PFSK-1 (cell line): ENCODE results near the gene MUC5AC.

ENCODE experiments used
- POLR2AphosphoS5 ChIP-seq: IDR thresholded peaks from 2 replicates; pipeline ENCODE4 v1.6.1; 2012; ENCODE audit warnings: low read depth, mild to moderate bottlenecking, control low read depth, low read length, moderate library complexity
- SIN3A ChIP-seq: IDR thresholded peaks from 2 replicates; pipeline ENCODE4 v1.6.1; 2012; ENCODE audit warnings: mild to moderate bottlenecking, low read length, moderate library complexity, borderline replicate concordance; ENCODE audit not compliant: insufficient read depth
- TAF1 ChIP-seq: IDR thresholded peaks from 2 replicates; pipeline ENCODE4 v1.6.1; 2012; ENCODE audit warnings: low read length, control low read depth, borderline replicate concordance; ENCODE audit not compliant: insufficient read depth
- TF ChIP-seq, protein P1 (sequence below), 2 experiments: IDR thresholded peaks; 2 replicates each; pipeline versions ENCODE4 v1.6.1 to v1.8.0; 2011 to 2012; ENCODE audit warnings: low read depth in 2 of 2, low read length in 2 of 2, control low read depth in 1 of 2, inconsistent platforms in 1 of 2, mild to moderate bottlenecking in 1 of 2, moderate library complexity in 1 of 2; ENCODE audit not compliant: insufficient read depth in 1 of 2

DNA sequence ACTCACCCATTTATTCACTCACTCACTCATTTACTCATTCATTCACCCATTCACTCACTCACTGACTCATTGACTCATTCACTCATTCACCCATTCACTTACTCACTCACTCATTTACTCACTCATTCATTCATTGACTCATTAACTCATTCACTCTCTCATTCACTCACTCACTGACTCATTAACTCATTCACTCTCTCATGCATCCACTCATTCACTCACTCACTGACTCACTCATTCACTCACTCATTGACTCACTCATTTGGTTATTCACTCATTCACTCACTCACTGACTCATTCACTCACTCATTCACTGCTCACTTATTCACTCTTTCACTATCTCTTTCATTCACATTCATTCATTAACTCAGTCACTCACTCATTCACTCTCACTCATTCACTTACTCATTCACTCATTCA is 2.5 kb upstream of the MUC5AC start:
- TF ChIP-seq POLR2AphosphoS5, result no peak
- TF ChIP-seq SIN3A, result no peak
- TF ChIP-seq, protein P1, sequence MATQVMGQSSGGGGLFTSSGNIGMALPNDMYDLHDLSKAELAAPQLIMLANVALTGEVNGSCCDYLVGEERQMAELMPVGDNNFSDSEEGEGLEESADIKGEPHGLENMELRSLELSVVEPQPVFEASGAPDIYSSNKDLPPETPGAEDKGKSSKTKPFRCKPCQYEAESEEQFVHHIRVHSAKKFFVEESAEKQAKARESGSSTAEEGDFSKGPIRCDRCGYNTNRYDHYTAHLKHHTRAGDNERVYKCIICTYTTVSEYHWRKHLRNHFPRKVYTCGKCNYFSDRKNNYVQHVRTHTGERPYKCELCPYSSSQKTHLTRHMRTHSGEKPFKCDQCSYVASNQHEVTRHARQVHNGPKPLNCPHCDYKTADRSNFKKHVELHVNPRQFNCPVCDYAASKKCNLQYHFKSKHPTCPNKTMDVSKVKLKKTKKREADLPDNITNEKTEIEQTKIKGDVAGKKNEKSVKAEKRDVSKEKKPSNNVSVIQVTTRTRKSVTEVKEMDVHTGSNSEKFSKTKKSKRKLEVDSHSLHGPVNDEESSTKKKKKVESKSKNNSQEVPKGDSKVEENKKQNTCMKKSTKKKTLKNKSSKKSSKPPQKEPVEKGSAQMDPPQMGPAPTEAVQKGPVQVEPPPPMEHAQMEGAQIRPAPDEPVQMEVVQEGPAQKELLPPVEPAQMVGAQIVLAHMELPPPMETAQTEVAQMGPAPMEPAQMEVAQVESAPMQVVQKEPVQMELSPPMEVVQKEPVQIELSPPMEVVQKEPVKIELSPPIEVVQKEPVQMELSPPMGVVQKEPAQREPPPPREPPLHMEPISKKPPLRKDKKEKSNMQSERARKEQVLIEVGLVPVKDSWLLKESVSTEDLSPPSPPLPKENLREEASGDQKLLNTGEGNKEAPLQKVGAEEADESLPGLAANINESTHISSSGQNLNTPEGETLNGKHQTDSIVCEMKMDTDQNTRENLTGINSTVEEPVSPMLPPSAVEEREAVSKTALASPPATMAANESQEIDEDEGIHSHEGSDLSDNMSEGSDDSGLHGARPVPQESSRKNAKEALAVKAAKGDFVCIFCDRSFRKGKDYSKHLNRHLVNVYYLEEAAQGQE (IDR thresholded peaks at IDR 0.05; ENCODE audit: insufficient read depth in 1 of 2, low read depth in 2 of 2, low read length in 2 of 2), result no peak
- TF ChIP-seq TAF1, result no peak
